Osteocyte (in vitro differentiated cells): ENCODE results near the gene MLC1. TPM values are rescaled to one million over a fixed set of nuclear protein-coding genes. Genes with fewer than 3 reads are reported as not detected.

Source experiments
- DNase-seq: peaks from one replicate; pipeline ENCODE4 v3.0.0; 2021; ENCODE audit warnings: mixed read lengths; ENCODE audit not compliant: unreplicated experiment; ENCODE audit errors: extremely low spot score
- H3K27ac Mint-ChIP-seq: one replicate; pipeline ENCODE4 v1.8.0; 2021; ENCODE audit warnings: mild to moderate bottlenecking, mixed read lengths; ENCODE audit not compliant: unreplicated experiment
- H3K27me3 Mint-ChIP-seq: one replicate; pipeline ENCODE4 v1.8.0; 2021; ENCODE audit warnings: mixed read lengths; ENCODE audit not compliant: unreplicated experiment
- H3K36me3 Mint-ChIP-seq: one replicate; pipeline ENCODE4 v1.8.0; 2021; ENCODE audit warnings: mixed read lengths; ENCODE audit not compliant: unreplicated experiment
- H3K4me1 Mint-ChIP-seq: one replicate; pipeline ENCODE4 v1.8.0; 2021; ENCODE audit warnings: mixed read lengths; ENCODE audit not compliant: unreplicated experiment
- H3K4me3 Mint-ChIP-seq: one replicate; pipeline ENCODE4 v1.8.0; 2021; ENCODE audit warnings: mild to moderate bottlenecking, moderate library complexity, mixed read lengths; ENCODE audit not compliant: unreplicated experiment
- H3K9me3 Mint-ChIP-seq: one replicate; pipeline ENCODE4 v1.8.0; 2021; ENCODE audit warnings: mixed read lengths; ENCODE audit not compliant: unreplicated experiment
- CTCF ChIP-seq: fragments of 200-600 bp; sonication (generic); IDR thresholded peaks from 2 replicates; pipeline ENCODE4 v1.5.0; 2021; ENCODE audit warnings: antibody characterized with exemption, mild to moderate bottlenecking, moderate library complexity
- total RNA-seq: library from RNA; stranded (reverse); gene quantifications from 2 replicates; pipeline ENCODE4 v1.2.1, GENCODE V29; 2021

Gene MLC1
- total RNA-seq, 1 donor from 2014 or later = not detected

- Mint-ChIP-seq H3K36me3 (no peaks in the 10 kb centered on the region), H3K9me3 (peaks cover 9% of the 10 kb centered on the region), H3K4me3 (no peak overlapping the region), H3K27ac (no peak overlapping the region), H3K27me3 (peaks cover 13% of the 10 kb centered on the region), H3K4me1 (no peaks in the 10 kb centered on the region)
- DNase-seq = no peak
- no peak for TF ChIP-seq CTCF
These were observed 43.7 kb downstream of the MLC1 start for GRCh38 chr22:50041361-50042065.

- Mint-ChIP-seq H3K4me1 (no peaks in the 10 kb centered on the region), H3K27ac (no peak overlapping the region), H3K27me3 (peaks cover 13% of the 10 kb centered on the region), H3K36me3 (no peaks in the 10 kb centered on the region), H3K9me3 (peaks cover 9% of the 10 kb centered on the region), H3K4me3 (no peak overlapping the region)
- no peak for TF ChIP-seq CTCF
- DNase-seq = no peak
These were observed 44.5 kb downstream of the MLC1 start for GRCh38 chr22:50040717-50041116.

- TF ChIP-seq CTCF = no peak
- H3K27ac Mint-ChIP-seq = no peak overlapping the region
- no peak for DNase-seq
- peaks cover 9% of the 10 kb centered on the region for H3K9me3 Mint-ChIP-seq
- no peaks in the 10 kb centered on the region for H3K4me1 Mint-ChIP-seq
- no peak overlapping the region for H3K4me3 Mint-ChIP-seq
- H3K27me3 Mint-ChIP-seq = peaks cover 13% of the 10 kb centered on the region
- H3K36me3 Mint-ChIP-seq = no peaks in the 10 kb centered on the region
These were observed 45.4 kb downstream of the MLC1 start for GRCh38 chr22:50039669-50040443.

GRCh38 chr22:50035976-50036724 is 49.1 kb downstream of the MLC1 start:
- H3K4me1 Mint-ChIP-seq = no peaks in the 10 kb centered on the region
- H3K36me3 Mint-ChIP-seq = no peaks in the 10 kb centered on the region
- H3K27ac Mint-ChIP-seq = no peak overlapping the region
- TF ChIP-seq CTCF = no peak
- H3K4me3 Mint-ChIP-seq = no peak overlapping the region
- DNase-seq = no peak
- H3K27me3 Mint-ChIP-seq = peaks cover 6% of the 10 kb centered on the region
- H3K9me3 Mint-ChIP-seq = peaks cover 4% of the 10 kb centered on the region
